Mesendoderm (in vitro differentiated cells): Measurements from ENCODE around the gene PPA1.
"Not testable (repeated sequence)": the region's sequence is repeated elsewhere in the genome, so short reads cannot be mapped to it uniquely, and the experiment has no call there.

ENCODE experiments used
- DNase-seq: peaks from one replicate; pipeline ENCODE4 v3.0.0; 2013
- H2AK5ac ChIP-seq: 2 replicates; pipeline ENCODE4 v1.6.1; 2013; ENCODE audit warnings: low read length, inconsistent platforms
- H2BK120ac ChIP-seq: 2 replicates; pipeline ENCODE4 v1.6.1; 2013; ENCODE audit warnings: low read depth, mild to moderate bottlenecking, low read length, moderate library complexity, mixed read lengths
- H2BK15ac ChIP-seq: replicated peaks from 2 replicates; pipeline ENCODE4 v1.6.1; 2013; ENCODE audit warnings: low read depth, mild to moderate bottlenecking, moderate library complexity
- H2BK5ac ChIP-seq: 2 replicates; pipeline ENCODE4 v1.6.1; 2013; ENCODE audit warnings: low read length, inconsistent platforms
- H3K18ac ChIP-seq: 2 replicates; pipeline ENCODE4 v1.6.1; 2013; ENCODE audit warnings: mild to moderate bottlenecking, low read length, mixed read lengths
- H3K23ac ChIP-seq: one replicate; pipeline ENCODE4 v1.6.1; 2013; ENCODE audit warnings: low read length
- H3K27ac ChIP-seq: 2 replicates; pipeline ENCODE4 v1.5.1; 2013; ENCODE audit warnings: low read depth, mild to moderate bottlenecking, inconsistent platforms, low read length, moderate library complexity
- H3K27me3 ChIP-seq: 2 replicates; pipeline ENCODE4 v1.6.1; 2013; ENCODE audit warnings: low read length, control low read depth, mild to moderate bottlenecking, inconsistent platforms; ENCODE audit not compliant: insufficient read depth, poor library complexity
- H3K36me3 ChIP-seq: 2 replicates; pipeline ENCODE4 v1.6.1; 2013; ENCODE audit warnings: low read length, inconsistent platforms; ENCODE audit not compliant: control insufficient read depth, insufficient read depth
- H3K4ac ChIP-seq: one replicate; pipeline ENCODE4 v1.6.1; 2013; ENCODE audit warnings: low read depth, mild to moderate bottlenecking, low read length, moderate library complexity
- H3K4me1 ChIP-seq: 2 replicates; pipeline ENCODE4 v1.6.1; 2013; ENCODE audit warnings: low read depth, low read length, inconsistent platforms; ENCODE audit not compliant: control insufficient read depth
- H3K4me2 ChIP-seq: 2 replicates; pipeline ENCODE4 v1.6.1; 2013; ENCODE audit warnings: low read length
- H3K4me3 ChIP-seq: 2 replicates; pipeline ENCODE4 v1.5.1; 2013; ENCODE audit warnings: mild to moderate bottlenecking, low read length
- H3K56ac ChIP-seq: one replicate; pipeline ENCODE4 v1.6.1; 2013; ENCODE audit warnings: low read length
- H3K79me1 ChIP-seq: 2 replicates; pipeline ENCODE4 v1.6.1; 2013; ENCODE audit warnings: low read length, inconsistent platforms
- H3K79me2 ChIP-seq: 2 replicates; pipeline ENCODE4 v1.6.1; 2013; ENCODE audit warnings: mild to moderate bottlenecking, low read length; ENCODE audit not compliant: control insufficient read depth, insufficient read depth
- H3K9ac ChIP-seq: 2 replicates; pipeline ENCODE4 v1.6.1; 2013; ENCODE audit warnings: low read length, inconsistent platforms
- H4K5ac ChIP-seq: one replicate; pipeline ENCODE4 v1.6.1; 2013; ENCODE audit warnings: low read length
- H4K8ac ChIP-seq: one replicate; pipeline ENCODE4 v1.6.1; 2013; ENCODE audit warnings: low read depth, mild to moderate bottlenecking, control low read depth, low read length, moderate library complexity
- WGBS: extraction: QIAGEN DNeasy Blood & Tissue Kit; methylation state at CpG from one replicate; pipeline ENCODE4 v1.1.7; 2013; ENCODE audit warnings: low lambda C conversion rate, missing lambda C conversion rate; ENCODE audit not compliant: insufficient coverage; ENCODE audit errors: extremely low coverage; 5-methylcytosine and 5-hydroxymethylcytosine counted together

PPA1 gene

DNA sequence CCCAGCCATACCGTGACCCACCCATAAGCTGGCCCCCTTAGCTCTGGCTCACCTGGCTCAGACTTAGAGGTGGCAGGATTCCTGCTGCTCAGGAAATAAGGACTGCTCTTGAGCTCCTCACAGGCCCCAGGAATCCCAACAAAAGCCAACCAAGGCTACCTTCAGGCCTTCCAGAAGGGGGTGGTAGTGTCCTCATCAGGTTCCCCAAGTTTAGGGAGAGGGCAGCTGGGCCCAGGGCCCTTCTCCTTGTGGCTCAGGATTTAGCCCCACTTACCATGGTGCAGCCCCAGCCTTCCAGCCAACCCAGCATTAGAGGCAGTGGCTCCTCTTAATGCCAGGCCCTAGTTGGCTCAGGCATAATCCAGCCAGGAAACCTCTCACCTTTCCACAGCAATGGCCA lies 27.0 kb upstream of the PPA1 start:
- Histone ChIP-seq H3K27me3 (no peaks in the 10 kb centered on the region), H3K36me3 (no peaks in the 10 kb centered on the region)
- no CpG with 5 or more reads among the region's 1 CpG for WGBS

DNA sequence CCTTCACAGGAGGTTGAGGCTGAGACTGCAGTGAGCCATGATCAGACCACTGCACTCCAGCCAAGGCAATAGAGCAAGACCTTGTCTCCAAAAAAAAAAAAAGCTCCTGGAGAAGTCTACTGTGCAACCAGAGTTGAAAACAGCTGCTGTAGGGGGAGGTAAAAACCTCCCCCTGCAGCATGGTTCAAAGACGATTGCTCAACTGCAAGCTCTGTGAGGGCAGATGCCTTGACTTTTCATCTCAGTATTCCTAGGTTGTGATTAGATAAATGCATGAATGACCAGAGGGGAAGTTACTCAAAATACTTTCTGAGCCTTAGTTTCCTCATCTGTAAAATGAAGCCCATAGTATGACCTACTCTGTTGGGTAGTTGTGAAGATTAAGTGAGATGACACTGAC lies 25.0 kb upstream of the PPA1 start:
- no CpG with 5 or more reads among the region's 1 CpG for whole genome bisulfite sequencing
- no peak overlapping the region for H2BK5ac ChIP-seq
- H3K56ac ChIP-seq: no peak overlapping the region
- DNase-seq: no peak
- no peak overlapping the region for H2AK5ac ChIP-seq
- H2BK15ac ChIP-seq: no peak overlapping the region
- H3K23ac ChIP-seq: no peak overlapping the region
- no peak overlapping the region for H4K8ac ChIP-seq
- H3K9ac ChIP-seq: no peak overlapping the region
- no peaks in the 10 kb centered on the region for H3K79me1 ChIP-seq
- H3K27me3 ChIP-seq: no peaks in the 10 kb centered on the region
- no peaks in the 10 kb centered on the region for H3K4me1 ChIP-seq
- H3K18ac ChIP-seq: no peak overlapping the region
- H3K36me3 ChIP-seq: no peaks in the 10 kb centered on the region
- no peak overlapping the region for H3K4ac ChIP-seq
- H3K4me2 ChIP-seq: no peak overlapping the region
- H2BK120ac ChIP-seq: no peak overlapping the region
- H3K27ac ChIP-seq: no peak overlapping the region
- H4K5ac ChIP-seq: no peak overlapping the region
- no peaks in the 10 kb centered on the region for H3K79me2 ChIP-seq
- H3K4me3 ChIP-seq: no peak overlapping the region

More for the DNA sequence above, 27.0 kb upstream of the PPA1 start:
- no peak overlapping the region for H2BK5ac ChIP-seq
- H4K8ac ChIP-seq: no peak overlapping the region
- H3K56ac ChIP-seq: no peak overlapping the region
- no peak overlapping the region for H2AK5ac ChIP-seq
- no peaks in the 10 kb centered on the region for H3K4me1 ChIP-seq
- H3K4me2 ChIP-seq: no peak overlapping the region
- H3K4ac ChIP-seq: no peak overlapping the region
- no peak overlapping the region for H2BK15ac ChIP-seq
- no peak overlapping the region for H3K9ac ChIP-seq
- H3K23ac ChIP-seq: no peak overlapping the region
- peak; percentile 18 for DNase-seq
- H3K27ac ChIP-seq: no peak overlapping the region
- H3K79me1 ChIP-seq: no peaks in the 10 kb centered on the region
- H3K18ac ChIP-seq: no peak overlapping the region
- no peaks in the 10 kb centered on the region for H3K79me2 ChIP-seq
- H4K5ac ChIP-seq: no peak overlapping the region
- no peak overlapping the region for H2BK120ac ChIP-seq
- H3K4me3 ChIP-seq: no peak overlapping the region

- not testable (repeated sequence) for H3K56ac ChIP-seq, H3K36me3 ChIP-seq, DNase-seq, H3K18ac ChIP-seq, H2BK120ac ChIP-seq, H4K5ac ChIP-seq, H3K4me2 ChIP-seq, H3K23ac ChIP-seq, H2BK5ac ChIP-seq, H3K27ac ChIP-seq, H4K8ac ChIP-seq, H3K27me3 ChIP-seq, H3K9ac ChIP-seq, H3K79me1 ChIP-seq, H2BK15ac ChIP-seq, H2AK5ac ChIP-seq, H3K79me2 ChIP-seq, H3K4me3 ChIP-seq, H3K4ac ChIP-seq, H3K4me1 ChIP-seq
- no CpG with 5 or more reads among the region's 8 CpGs for WGBS
Observed at GRCh38 chr10:70257816-70258215, 24.6 kb upstream of the PPA1 start.

GRCh38 chr10:70256463-70256862 lies 23.2 kb upstream of the PPA1 start:
- no peak overlapping the region for H3K4ac ChIP-seq
- no peak overlapping the region for H2BK120ac ChIP-seq
- no peaks in the 10 kb centered on the region for H3K79me1 ChIP-seq
- no peak overlapping the region for H4K5ac ChIP-seq
- no peak overlapping the region for H3K18ac ChIP-seq
- no peak overlapping the region for H3K4me3 ChIP-seq
- no peak overlapping the region for H4K8ac ChIP-seq
- no CpG with 5 or more reads among the region's 2 CpGs for WGBS
- no peak for DNase-seq
- H3K23ac ChIP-seq: no peak overlapping the region
- no peak overlapping the region for H2AK5ac ChIP-seq
- H3K79me2 ChIP-seq: no peaks in the 10 kb centered on the region
- no peak overlapping the region for H2BK15ac ChIP-seq
- no peak overlapping the region for H3K9ac ChIP-seq
- H2BK5ac ChIP-seq: no peak overlapping the region
- H3K27ac ChIP-seq: no peak overlapping the region
- H3K56ac ChIP-seq: no peak overlapping the region
- H3K36me3 ChIP-seq: no peaks in the 10 kb centered on the region
- no peaks in the 10 kb centered on the region for H3K4me1 ChIP-seq
- no peak overlapping the region for H3K4me2 ChIP-seq
- no peaks in the 10 kb centered on the region for H3K27me3 ChIP-seq

DNA sequence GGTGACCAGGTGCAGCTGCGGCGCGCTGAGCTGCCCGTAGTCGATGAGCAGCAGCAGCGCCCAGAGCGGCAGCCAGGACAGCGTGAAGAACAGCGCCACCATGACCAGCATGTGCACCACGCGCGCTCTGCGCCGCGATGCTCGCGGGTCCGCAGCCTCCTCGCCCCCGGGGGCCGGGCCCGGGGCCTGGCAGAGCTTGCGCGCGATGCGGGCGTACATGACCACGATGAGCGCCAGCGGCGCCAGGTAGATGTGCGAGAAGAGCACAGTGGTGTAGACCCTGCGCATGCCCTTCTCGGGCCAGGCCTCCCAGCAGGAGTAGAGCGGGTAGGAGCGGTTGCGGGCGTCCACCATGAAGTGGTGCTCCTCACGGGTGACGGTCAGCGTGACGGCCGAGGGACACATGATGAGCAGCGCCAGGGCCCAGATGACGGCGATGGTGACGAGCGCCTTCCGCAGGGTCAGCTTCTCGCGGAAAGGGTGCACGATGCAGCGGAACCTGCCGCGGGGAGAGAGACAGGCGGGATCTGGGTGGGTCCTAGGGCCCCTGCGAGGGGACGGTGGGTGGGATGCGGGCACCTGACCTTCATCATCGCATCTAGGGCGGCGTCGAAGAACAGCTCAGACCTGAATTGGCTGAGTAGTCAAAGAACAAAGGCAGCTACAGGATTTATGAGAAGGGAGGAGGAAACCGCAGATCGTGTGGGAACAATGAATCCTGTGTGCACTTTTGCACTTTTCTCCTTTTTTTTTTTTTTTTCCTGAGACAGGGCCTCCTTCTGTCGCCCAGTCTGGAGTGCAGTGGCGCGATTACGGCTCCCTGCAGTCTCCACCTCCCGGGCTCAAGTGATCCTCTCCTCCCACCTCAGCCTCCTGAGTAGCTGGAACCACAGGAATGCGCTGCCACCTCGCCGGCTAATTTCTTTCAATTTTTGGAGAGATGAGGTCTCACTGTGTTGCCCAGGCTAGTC lies 22.4 kb upstream of the PPA1 start:
- WGBS: no CpG with 5 or more reads among the region's 73 CpGs
- Histone ChIP-seq H2AK5ac (no peak overlapping the region), H3K27ac (no peak overlapping the region), H3K4me2 (no peak overlapping the region), H2BK120ac (no peak overlapping the region), H3K4me1 (no peaks in the 10 kb centered on the region), H3K56ac (no peak overlapping the region), H3K79me2 (no peaks in the 10 kb centered on the region), H3K79me1 (no peaks in the 10 kb centered on the region), H2BK5ac (no peak overlapping the region), H4K8ac (no peak overlapping the region), H3K4me3 (no peak overlapping the region), H3K23ac (no peak overlapping the region), H4K5ac (no peak overlapping the region), H2BK15ac (no peak overlapping the region), H3K4ac (no peak overlapping the region), H3K36me3 (no peaks in the 10 kb centered on the region), H3K9ac (no peak overlapping the region), H3K27me3 (no peaks in the 10 kb centered on the region), H3K18ac (no peak overlapping the region)
- DNase-seq: no peak
